Activated CD4-positive, alpha-beta T cell treated with anti-CD3 and anti-CD28 coated beads for 1 hour (primary cell): ENCODE results near the gene AZU1.
"Not testable (repeated sequence)": the region's sequence is repeated elsewhere in the genome, so short reads cannot be mapped to it uniquely, and the experiment has no call there.

Experiments used
- DNase-seq: peaks from one replicate; pipeline ENCODE4 v3.0.0-alpha.2; 2020

AZU1 gene

GRCh38 chr19:875265-875879, 47.7 kb downstream of the AZU1 start:
- no peak for DNase-seq

DNA sequence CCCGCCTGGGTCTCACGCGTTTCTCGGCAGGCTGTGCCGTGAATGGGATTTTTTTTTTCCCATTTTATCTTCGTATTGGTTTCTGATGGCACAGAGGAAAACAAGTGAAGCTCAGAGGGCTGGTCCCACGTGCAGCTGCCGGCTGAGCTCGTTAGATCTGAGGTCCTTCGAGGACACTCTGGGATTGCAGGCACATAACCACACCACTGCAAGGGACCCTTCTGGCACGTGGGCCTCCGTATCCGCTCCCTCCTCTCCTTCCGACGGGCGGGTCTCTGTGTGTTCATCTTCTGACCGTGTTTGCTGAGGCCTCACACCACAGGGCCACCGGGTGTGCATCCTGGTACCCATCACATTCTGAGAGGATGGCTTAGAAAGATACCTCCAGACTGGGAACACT, 48.5 kb downstream of the AZU1 start:
- no peak for DNase-seq

DNA sequence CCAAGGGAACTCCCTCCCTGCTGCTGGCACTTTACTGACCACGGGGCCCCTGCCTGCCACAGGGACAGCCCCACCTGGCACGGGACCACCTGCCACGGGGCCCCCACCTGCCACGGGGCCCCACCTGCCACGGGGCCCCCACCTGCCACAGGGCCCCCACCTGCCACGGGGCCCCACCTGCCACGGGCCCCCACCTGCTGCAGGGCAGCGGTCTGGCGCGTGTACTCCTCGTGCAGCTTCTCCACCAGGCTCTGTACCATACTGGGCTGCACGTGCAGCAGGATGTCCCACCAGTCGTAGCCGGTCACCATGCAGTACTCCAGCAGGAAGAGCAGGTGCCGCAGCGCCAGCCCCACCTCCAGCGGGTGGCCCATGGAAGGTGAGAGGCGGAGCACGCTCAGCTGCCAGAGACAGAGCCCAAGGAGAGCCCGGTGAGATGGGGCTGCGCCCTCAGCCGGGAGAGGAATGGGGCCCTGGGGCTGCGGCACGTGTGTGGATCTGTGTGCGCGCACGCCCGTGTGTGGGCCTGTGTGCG, 49.2 kb downstream of the AZU1 start:
- no peak for DNase-seq

DNA sequence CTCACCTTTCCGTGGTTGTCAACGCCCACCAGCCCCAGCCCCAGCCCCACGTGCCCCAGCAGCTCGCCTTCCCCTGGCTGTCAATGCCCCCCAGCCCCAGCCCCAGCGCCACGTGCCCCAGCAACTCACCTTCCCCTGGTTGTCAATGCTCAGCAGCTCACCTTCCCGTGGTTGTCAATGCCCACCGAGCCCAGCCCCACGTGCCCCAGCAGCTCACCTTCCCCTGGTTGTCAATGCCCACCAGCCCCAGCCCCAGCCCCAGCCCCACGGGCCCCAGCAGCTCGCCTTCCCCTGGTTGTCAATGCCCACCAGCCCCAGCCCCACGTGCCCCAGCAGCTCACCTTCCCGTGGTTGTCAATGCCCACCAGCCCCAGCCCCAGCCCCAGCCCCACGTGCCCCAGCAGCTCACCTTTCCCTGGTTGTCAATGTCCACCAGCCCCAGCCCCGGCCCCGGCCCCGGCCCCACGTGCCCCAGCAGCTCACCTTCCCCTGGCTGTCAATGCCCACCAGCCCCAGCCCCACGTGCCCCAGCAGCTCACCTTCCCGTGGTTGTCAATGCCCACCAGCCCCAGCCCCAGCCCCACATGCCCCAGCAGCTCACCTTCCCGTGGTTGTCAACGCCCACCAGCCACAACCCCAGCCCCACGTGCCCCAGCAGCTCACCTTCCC, 50.5 kb downstream of the AZU1 start:
- not testable (repeated sequence) for DNase-seq

- not testable (repeated sequence) for DNase-seq
These were observed 51.3 kb downstream of the AZU1 start for GRCh38 chr19:878751-879561.

DNA sequence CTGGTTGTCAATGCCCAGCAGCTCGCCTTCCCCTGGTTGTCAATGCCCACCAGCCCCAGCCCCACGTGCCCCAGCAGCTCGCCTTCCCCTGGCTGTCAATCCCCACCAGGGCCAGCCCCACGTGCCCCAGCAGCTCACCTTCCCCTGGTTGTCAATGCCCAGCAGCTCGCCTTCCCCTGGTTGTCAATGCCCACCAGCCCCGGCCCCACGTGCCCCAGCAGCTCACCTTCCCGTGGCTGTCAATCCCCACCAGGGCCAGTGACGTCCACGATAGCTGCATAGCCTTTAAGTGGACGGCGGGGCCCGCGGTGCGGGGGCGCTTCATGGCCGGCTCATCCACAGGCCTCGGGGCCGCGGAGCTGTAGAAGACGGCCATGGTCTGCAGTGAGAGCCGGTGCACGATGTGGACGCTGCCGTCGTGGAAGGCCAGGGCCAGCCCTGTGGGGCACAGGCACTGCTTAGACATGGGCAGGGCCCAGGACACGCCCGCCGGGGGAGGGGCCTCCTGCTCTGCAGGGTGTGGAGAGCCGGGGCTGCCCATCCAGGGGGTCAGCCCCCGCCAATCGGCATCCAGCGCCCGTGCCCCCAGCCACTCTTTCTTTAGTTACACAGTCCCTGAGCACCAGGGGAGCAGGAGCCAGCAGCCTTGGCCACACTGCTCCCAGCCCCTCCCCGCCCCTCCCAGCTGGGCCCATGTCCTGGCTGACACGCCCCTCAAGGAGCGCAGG, 52.2 kb downstream of the AZU1 start:
- no peak for DNase-seq
